HG03097 (cell line): ENCODE data around the gene DDC.

Experiments used
- ATAC-seq: cut with Tn5 transposase; IDR thresholded peaks from one replicate; pipeline ENCODE4 v1.9.1; 2021; ENCODE audit not compliant: unreplicated experiment, low FRiP score

Gene DDC, protein sequence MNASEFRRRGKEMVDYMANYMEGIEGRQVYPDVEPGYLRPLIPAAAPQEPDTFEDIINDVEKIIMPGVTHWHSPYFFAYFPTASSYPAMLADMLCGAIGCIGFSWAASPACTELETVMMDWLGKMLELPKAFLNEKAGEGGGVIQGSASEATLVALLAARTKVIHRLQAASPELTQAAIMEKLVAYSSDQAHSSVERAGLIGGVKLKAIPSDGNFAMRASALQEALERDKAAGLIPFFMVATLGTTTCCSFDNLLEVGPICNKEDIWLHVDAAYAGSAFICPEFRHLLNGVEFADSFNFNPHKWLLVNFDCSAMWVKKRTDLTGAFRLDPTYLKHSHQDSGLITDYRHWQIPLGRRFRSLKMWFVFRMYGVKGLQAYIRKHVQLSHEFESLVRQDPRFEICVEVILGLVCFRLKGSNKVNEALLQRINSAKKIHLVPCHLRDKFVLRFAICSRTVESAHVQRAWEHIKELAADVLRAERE

GRCh38 chr7:50564640-50565558 lies at the start of gene DDC:
TSS of gene DDC (minus strand) at chr7:50565405. CDS start at chr7:50544085, 21,320 bp downstream.
- ATAC-seq: no peak

DNA sequence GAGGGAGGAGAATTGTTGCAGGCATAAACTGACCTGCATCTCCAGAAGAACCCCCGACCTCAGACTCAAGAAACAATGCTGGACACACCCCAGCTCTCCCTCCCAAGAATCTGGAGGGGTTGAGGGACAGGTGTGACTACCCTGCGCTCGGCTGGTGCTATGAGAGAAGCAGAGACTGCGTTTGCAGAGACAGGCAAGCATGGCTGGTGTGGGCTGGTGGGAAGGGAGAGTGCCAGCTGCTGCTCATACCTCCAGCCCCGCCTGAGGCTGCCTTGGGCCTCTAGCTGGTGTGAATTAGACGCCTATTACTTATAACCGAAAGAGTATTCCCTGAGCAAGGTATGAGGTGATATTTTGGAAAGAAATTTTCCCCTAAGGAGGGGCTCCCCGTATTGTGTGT lies 48.3 kb upstream of the DDC start:
- ATAC-seq: no peak

DNA sequence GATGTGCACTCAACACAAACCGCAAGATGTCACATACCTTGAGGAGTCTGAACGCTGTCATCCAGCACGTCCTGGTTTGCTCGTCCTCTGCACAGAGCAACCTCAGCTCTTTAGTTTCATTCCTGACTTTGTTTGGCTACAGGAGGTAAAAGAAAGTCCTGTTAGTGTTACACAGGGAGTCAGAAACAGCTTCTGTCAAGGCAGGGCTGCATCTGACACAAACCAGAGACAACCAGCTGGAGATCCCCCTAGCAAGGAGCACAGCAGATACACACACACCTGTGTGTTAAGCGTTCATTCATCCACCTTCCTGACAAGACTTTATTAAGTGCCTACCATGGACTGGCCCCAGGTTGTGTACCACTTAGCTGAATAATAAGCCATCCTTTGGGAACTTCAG lies 47.5 kb upstream of the DDC start:
- no peak for ATAC-seq

DNA sequence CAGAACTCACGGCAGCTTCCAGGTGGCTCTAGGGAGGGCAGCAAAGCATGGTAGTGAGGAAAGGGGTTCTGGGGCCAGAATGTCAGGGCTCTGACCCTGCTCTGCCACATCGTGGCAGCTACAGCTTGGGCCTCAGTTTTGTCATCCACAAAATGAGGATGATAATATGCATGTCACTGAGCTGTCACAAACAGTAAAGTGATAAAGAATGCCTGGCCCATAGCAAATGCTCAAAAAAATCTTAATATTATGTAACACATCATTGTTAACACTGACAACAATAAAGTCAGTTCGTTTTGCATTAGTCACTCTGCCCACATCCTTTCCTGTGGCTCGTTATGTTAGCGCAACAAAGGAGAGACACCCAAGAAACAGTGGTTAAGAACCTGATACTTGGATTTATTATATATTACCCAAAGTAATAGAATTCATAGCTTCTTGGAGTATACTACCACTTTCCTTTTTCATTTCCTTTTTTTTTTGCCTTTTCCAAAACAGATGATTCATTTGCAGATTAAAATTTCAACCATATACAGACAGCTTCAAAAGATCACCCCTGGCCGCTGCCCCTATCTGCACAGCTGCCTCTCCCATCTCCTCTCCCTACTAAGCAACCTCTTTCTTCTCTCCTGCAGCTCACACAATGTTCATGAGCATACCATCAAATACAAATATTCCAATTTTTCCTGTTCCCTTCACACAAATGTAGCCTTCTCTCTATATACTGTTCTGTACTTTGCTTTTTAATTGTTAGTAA lies 45.5 kb upstream of the DDC start:
- peak; percentile 75 for ATAC-seq

DNA sequence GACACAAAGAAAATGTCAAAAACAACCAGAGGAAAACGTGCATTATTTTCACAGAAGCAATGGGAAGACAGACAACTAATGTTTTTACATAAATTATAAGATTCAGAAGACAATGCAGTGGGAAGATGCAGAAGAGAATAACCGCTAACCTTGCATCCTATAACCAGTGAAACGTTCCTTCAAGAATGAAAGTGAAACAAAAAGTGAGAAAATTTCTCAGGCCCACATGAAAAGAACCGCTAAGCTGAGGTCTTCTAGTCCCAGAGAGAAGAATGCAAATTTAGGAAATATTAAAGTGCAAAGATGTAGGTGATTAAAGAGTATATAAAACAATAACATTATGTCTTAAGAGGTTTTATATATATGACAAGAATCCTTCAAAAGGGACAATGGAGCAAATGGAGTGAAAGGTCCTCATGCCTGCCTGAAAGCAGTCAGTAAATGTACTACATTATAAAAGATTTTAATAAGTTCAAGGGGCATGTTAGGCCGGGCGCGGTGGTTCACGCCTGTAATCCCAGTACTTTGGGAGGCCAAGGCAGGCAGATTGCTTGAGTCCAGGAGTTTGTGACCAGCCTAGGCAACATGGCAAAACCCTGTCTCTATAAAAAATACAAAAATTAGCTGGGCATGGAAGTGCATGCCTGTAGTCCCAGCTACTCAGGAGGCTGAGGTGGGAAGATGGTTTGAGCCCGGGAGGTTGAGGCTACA lies 43.1 kb upstream of the DDC start:
- no peak for ATAC-seq

DNA sequence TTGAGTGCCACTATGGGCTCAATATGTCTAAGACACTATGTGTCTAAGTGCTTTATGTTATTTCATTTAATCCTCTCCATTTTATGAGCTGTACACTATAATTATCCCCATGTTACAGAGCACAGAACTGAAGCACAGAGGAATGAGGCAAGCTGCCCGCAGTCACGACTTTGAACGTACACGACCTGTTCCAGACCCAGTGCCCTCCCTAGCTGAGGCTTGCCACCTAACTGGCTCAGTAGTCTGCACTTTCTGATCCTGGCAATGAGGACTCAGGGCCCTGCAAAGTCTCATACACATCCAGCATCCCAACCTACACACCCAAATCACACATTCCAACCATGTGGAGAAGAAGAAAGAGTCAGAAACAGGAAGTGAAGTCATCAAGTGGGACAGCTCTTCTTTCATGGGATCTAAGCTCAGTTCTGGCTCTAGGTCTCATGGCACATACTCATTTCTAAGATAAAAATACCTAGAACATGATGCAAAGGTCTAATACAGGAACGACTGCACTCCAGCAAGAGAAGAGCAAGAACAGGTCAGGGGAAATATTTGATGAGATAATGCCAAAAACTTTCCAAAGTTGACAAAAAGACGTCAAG lies 42.4 kb upstream of the DDC start:
- ATAC-seq: no peak

GRCh38 chr7:50605059-50605458 lies 39.9 kb upstream of the DDC start:
- no peak for ATAC-seq

DNA sequence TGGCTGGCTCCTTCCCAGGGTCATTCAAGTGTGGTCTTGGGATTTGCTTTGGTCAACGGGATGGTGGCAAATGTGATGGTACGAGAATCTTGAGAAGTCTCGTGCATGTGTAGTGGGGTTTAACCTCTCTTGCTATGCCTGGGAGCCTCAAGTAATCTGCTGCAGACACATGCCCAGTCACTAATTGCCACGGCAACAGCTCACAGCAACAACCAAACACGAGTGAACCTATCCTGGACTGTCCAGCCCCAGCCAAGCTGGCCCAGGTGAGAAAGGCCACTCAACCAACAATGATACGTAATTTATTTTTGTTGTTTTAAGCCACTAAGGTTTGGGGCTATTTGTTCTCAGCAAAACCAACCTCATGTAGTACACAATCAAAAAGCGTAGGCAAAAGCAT lies 38.1 kb upstream of the DDC start:
- ATAC-seq: no peak

DNA sequence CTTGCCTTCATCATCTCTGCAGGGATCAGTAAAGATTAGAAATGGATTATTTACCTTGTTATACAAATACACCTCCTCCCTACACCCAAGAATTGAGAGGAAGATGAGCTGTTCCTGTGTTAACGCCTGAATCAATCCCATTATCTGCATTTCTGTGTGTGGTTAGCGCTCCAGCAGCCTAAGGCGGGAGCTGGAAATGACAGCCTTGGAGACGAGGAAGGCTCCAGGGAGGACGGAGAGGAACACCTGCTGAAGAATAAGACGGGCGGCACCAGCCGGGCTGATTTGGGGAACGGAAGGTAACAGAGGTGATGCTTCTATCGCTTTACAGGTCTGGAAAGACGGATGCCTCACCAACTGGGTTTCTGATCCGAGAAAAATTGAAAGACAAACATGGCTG lies 34.2 kb upstream of the DDC start:
- ATAC-seq: no peak

DNA sequence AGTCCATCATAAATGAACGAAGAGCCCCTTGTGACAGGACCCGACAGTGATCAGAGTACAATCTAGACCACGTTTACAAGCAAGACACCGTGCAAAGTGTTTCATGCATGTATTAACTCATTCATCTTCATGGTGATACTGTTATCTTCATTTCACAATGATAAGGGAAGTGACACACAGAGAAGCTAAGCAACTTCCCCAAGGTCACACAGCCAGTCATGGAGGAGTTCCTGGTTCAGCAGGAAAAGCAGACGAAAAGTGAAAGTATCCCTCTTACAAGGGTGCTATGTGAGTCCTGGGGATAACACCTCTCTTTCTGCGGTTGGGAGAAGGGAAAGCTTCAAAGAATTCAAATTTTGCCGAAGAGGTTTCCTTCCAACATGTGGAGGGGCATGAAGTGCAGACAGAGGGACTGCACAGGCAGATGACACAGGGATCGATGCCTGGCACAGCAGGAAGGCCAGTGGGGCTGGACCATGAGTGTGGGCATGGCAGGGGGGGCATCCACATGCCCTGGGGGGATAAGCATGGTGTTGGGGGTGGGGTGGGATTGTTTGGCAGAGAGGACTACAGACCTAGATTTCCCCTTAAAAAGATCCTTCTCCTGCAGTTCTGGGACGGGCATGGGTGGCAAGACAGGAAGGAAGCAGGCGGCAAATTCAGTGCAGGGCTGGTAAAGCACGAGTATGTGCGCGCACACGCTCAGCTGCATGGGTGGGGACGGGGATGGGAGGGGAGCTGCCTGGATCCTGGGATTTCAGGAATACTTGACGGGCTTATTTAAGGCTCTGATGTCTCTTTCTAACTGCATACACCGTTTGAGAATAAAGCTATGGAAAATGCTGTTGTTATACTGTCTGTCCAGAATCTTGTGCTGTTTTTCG lies 33.5 kb upstream of the DDC start:
- no peak for ATAC-seq

DNA sequence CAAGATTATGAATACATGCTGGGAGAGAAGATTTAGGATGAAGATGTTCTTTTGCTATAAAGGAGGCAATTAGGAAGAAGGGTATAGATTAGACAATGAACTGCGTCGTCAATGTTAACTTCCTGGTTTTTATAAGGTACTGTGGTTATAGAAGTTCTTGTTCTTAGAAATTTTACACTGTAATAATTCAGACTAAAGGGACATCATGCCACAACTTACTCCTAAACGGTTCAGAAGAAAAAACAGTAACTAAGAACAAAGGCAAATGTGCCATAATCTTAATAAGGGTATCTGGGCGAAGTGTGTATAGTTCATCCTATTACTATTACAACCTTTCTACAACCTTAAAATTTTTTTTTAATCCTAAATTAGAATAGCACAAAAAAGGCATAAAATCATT lies 31.3 kb upstream of the DDC start:
- ATAC-seq: no peak

- peak; percentile 2 for ATAC-seq
Measured at GRCh38 chr7:50595491-50596102, 30.4 kb upstream of the DDC start.

DNA sequence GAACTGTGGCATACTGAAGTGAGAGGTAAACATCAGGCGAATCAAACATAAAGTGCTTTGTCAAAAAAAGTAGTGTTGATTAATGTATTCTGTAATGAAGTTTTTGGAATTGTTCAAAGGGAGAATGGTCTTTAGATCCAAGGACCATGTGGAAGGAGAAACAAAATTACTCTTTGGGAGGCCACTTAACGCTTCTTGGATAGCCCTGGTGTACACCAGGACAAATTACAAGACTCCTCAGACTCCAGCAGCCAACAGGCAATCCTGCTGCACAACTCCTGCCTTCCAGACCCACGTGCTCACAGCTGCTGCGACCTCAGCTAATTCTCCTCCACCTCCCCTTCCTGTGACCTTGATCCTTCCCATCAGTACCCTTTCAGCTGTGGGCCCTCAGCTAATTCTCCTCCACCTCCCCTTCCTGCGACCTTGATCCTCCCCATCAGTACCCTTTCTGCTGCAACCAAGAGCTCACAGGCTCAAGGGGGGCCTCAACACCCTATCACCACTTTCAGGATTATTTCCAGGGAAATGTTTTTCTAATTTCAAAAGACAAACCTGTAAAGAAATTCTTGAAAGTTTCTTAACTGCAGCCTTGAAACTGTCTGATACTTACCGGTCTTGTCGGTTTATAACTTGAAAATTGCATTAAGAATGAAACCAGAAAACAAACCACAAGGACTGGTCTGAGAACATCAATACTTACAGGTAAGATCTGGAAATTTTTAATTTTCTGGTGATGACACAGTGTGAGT lies 29.7 kb upstream of the DDC start:
- peak; percentile 50 for ATAC-seq

DNA sequence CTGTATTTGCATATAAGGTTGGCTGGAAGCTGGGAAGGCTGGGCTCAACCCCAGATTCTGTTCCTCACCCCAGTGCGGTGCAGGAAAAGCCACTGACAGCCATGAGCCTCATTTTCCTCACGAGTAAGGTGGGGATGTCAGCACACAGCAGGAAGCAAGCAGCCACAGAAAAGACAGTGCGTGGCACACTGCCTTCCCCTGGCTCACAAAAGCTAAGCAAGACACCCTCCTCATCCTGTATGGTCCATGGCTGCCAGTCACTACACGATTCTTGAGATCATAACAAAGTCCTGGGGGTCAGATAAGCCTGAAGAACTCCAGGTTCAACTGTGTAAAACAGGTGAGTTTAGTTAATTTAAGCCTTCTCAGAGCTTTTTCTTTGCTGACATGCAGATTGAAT lies 28.9 kb upstream of the DDC start:
- ATAC-seq: no peak

DNA sequence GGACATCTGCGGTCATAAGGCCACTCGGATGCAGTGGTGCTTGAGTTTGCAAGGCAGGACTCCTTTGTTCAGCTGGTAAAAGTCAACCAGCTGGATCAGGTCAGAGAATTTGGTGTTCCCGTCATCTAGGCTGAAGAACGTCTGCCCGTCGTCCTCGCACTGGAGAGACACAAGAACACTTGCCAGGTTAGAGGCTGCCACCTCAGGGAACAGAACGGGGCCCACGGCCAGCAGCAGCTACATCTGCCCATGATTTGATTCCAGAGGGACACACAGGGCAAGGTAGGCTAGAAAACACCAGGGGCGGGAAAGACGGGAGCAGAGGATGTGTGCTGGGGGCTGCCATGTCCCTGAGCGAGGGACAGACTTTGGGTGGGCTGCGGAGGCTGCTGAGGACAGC lies 27.7 kb upstream of the DDC start:
- no peak for ATAC-seq

DNA sequence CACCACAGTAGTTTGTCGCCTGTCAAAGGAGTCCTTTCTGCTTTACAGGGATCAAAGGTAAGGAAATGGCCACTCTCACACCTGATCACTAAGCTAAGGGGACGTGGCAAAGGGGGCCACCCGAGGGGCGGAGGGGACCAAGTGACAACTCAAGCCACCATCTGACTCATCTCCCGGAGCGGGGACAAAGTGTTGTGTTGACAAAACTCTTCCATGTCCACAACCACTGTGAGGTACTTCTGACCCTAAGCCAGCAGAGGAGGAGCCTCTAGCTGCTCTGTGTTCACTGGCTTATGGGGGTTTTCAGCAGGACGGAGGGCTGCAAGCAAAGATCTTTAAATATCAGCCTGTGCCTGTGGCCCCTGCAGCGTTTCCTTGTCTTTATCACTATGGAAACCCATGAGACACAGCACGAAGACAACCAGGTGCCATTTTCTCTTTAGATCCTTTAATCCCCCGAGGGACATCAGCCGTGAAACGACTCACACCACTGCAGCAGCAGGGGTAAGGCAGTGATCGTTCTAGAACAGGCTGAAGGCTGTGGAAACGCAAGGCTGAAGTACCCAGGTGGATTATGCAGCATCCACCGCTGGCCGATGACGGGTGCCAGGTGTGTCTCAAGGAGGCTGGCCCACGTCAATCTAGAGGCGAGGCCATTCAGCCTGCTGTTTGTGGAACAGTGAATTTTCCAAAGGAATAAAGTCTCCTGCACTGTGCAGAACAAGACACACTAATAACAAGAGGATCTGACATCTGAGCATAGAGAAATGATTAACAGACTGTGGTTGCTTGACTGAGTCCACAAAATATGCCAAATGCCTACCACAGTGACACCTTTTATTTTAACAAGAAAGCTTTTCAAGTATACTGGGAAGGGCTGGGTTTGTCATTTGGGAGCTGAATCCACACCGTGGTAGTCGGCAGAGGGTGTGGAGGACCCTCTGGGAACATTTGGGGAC lies 26.6 kb upstream of the DDC start:
- ATAC-seq: peak; percentile 59

- ATAC-seq: no peak
Measured at GRCh38 chr7:50591098-50591479, 25.9 kb upstream of the DDC start.
